ENCODE data around the gene SNX17.

GRCh38 chr2:27336173-27336572 is 34.2 kb upstream of the SNX17 start:
- TF ChIP-seq CTCF (IDR thresholded peaks at IDR 0.05 in 4 of 5, conservative IDR thresholded peaks at IDR 0.05 in 1 of 5), result no peak
- no peak for TF ChIP-seq POLR2A (IDR thresholded peaks at IDR 0.05)

All from gastrocnemius medialis (tissue), 4 donors.